Measurements from ENCODE around the gene RPS6KA4.

- TF ChIP-seq CTCF (conservative IDR thresholded peaks at IDR 0.05; ENCODE audit: low read depth, low read length) (no peak), EZH2 (IDR thresholded peaks at IDR 0.05; ENCODE audit: borderline replicate concordance, low read depth, low read length, poor library complexity, severe bottlenecking) (no peak)
These were observed 26.3 kb downstream of the RPS6KA4 start for GRCh38 chr11:64384981-64385944.

Measured in A673 (cell line).